GM21390 (cell line): ENCODE results near the gene SOD1.

Experiments used
- ATAC-seq: cut with Tn5 transposase; IDR thresholded peaks from one replicate; pipeline ENCODE4 v1.9.1; 2021; ENCODE audit not compliant: unreplicated experiment

SOD1 gene

DNA sequence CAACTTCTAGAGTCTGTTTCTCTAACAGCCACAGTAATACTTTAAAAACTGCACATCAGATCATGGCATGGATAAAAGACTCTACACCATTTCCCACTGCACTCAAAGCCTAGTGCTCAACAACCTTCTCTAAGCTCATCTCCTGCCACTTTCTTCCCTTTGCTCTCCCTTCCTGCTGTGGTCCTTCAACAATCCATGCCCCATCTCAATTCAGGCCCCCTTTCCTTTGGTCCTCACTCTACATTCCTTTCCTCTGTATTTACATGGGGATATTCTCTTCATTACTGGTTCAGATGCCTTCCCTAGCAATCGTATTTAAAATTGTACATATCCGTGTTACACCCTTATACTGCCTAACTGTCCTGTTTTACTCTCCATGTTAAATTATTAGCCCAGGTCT is 19.0 kb downstream of the SOD1 start:
- no peak for ATAC-seq

DNA sequence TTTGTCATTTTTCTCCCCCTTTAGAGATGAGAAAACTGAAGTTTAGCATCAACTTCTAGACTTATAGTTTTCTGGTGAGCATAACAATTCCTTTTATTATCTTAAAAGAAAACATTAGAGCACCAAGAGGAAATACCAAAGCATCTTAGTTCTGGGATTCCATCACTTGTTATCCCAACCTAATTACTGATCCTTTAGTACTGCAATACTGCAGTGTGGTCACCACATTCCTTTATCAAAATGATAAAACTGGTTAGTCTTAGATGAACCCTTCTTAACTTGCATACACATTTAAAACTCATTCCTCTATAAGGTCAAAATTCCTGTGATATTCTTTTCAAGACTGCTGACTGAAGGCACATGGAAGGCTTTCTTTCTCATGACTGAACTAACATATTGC is 23.1 kb downstream of the SOD1 start:
- ATAC-seq: no peak

DNA sequence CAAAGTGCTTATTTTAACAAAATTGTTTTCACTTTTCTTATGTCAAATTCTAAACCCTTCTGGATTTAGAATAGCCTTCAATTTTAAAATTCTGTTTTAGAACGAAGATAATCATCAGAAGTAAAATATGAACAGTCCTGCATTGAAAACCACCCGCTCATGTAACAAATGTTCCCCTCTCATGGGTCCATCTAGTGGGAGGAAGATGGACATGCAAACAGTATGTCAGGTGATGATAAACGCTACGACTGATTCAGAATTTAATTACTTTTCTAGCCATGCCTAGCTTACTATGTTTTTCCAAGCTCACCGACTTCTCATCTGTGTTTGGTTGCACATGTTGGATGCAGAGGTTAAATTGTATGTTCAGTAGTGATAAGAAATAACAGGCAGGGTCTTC is 23.5 kb downstream of the SOD1 start:
- no peak for ATAC-seq

DNA sequence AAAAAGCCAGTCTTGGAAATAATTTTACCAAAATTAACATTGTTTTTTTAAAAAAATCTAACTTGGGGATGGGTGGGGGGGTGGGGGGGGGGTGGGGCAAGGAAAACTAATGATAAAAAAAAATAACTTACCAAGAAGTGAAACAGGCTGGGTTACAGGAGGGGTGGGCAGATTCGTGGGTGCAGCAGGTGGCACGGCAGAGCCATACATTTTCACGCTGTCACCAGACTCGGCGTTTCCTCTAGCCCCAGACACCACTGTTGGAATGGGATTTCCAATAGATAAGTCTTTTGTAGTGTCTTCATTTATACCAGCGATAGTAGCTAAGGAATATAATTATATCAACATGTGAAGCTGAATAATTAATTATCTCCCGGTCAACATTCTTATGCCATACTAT is 25.4 kb downstream of the SOD1 start:
- ATAC-seq: no peak

DNA sequence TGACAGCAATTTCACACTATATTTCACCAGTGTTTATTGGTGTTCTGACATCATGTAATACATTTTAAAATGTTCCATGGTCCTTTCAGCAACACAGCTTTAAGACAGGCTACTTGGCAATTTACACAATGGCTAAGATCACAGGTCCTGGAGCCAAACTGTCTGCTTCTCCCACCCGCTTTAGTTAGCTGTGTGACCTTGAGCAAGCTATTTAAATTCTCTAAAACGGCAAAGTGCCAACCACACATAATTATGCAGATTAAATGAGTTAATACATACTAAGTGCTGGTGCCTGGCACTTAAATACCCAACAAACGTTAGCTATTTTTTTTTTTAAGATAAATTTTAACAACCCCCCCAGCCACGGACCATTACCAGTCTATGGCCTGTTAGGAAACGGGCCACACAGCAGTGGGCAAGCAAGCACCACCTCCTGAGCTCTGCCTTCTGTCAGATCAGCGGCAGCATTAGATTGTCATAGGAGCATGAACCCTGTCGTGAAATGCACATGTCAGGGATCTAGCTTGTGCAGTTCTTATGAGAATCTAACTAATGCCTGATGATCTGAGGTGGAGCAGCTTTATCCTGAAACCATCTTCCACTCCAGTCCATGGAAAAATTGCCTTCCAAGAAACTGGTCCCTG is 26.9 kb downstream of the SOD1 start:
- ATAC-seq: no peak

DNA sequence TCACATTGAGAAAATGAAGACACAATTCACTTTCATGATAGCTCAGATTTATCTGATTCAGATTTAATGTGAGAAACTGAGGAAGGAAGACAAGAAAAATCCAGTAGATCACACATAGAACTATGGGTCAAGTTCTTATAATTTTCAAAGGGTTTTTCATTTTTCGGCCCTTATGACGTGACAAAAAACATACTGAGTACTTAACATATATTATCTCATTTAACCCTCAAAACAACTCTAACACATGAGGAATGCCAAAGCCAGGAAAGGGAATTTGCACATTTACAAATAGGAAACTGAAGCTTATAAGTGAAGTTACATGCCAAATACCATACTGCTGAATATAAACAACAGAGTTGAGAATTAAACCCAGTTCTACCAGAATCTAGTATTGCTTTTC is 27.6 kb downstream of the SOD1 start:
- ATAC-seq: no peak

DNA sequence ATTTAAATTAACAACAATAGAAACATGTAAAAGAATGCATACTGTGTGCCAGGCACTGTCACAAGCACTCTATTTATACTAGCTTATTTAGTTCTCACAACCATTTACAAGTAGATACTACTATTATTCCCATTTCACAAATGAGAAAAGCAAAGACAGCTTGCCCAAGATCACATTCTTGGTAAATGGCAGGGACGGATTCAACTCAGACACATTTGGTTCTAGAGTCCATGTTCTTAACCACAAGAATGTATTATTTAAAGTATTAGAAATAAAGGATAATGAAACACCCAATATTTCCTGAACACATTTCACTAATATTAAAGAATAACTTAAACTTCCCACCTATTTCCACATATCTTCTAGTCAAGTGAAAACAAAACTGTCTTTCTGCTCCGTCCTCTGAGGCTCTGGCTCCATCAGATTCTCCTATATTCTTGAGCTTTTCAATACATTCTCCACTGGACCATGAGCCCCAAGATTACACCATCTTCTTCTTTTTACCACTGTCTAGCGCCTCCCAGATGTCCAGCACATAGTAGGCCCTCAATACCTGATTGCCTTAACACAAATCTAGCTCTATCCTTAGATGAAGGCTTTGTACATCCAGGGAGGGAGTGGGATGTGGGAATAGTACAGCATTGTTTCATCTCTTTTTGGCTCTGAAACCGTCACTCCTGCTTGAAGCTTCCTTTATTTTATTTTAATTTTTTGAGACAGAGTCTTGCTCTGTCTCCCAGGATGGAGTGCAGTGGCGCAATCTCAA is 29.3 kb downstream of the SOD1 start:
- ATAC-seq: no peak

DNA sequence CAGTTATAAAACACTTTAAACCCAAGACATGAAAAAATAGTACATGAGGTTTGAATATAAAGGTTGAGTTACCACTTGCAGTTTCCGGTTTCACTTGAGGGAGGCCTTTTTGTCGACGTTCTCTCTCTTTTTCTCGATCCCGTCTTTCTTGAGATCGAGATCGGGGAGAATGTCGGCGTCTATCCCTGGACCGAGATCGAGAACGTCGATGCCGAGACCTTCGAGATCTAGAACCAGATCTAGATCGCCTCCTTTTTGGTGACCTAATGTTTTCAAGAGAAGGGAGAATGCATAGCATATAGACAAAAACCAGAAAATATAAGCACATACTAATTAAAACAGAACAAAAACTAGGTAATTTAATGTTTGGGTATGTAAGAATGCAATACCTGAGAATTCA is 33.7 kb downstream of the SOD1 start:
- no peak for ATAC-seq

DNA sequence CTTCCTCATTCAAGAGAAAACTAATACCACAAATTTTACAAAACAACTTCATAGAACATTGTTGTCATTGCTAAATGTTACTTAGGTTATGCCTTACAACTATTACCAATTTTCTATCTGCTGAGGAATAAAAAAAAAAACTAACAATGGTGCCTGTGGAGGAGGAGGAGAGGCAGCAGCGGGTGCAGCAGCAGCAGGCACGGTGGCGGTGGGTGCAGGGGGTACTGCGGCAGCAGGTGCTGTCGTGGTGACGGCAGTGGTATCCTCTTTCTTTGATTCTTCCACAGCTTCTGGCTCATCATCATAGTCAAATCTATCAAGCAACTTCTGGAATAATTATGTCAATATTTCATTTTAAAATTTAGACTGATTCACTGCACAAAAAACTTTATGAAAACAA is 36.9 kb downstream of the SOD1 start:
- no peak for ATAC-seq

DNA sequence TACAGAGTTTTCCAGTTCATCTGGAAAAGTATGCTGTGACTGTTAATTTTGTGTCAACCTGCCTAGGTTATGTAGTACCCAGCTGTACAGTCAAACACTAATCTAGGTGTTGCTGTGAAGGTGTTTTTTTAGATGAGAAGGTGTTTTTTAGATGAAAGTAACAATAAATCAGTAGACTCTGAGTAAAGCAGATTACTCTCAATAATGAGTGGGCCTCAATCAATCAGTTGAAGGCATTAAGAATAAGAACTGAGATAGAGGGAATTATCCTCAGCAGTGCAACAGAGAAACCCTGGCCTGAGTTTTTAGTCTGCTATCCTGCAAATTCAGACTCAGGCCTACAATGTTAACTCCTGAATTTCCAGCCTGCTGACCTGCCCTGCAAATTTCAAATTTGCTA is 39.0 kb downstream of the SOD1 start:
- no peak for ATAC-seq

DNA sequence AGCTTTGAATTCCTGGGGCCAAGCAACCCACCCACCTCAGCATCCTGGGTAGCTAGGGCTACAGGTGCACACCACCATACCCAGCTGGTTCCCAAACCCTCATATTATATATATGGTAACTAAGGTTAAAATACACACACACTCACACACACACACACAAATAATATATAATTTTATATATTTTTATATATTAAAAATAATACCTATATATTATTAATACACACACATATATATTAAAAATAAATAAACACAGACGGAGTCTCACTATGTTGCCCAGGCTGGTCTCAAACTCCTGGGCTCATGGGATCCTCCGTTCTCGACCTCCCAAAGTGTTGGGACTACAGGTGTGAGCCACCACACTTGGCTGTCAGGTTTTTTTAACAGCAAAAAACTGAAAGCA is 40.5 kb downstream of the SOD1 start:
- no peak for ATAC-seq

DNA sequence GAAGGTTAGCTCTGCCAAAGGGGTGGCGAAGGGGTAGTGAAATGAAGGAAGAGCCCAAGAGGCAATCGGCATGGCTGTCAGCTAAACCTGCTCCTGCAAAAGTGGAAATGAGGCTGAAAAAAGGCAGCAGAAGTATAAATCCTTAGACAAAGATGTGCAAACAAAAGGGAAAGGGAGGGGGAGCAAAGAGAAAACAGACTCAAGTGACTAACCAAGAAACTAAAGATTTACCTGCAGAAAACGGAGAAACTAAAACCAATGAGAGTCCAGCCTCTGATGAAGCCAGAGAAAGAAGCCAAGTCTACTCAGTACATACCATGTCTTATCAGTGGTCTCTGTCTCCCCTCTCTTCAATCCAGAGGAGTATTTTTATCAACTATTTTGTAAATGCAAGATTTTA is 47.1 kb downstream of the SOD1 start:
- ATAC-seq: no peak

DNA sequence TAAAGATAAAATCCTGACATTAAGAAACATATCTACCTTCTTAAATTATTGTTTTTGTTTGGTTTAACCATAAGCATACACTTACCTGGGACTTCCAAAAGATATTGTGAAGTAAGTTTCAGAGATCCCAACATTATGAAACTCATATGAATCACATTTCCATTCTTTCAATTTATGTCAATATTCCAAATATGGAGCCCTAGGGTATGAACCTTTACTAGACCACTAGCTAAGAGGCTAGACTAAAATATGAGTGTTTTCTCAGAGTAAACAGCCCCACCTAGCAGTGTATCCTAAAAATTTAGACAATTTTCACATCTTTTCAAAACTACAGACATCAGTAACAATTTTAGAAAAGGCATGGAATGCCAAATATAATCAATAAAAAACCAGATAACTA is 48.0 kb downstream of the SOD1 start:
- no peak for ATAC-seq

DNA sequence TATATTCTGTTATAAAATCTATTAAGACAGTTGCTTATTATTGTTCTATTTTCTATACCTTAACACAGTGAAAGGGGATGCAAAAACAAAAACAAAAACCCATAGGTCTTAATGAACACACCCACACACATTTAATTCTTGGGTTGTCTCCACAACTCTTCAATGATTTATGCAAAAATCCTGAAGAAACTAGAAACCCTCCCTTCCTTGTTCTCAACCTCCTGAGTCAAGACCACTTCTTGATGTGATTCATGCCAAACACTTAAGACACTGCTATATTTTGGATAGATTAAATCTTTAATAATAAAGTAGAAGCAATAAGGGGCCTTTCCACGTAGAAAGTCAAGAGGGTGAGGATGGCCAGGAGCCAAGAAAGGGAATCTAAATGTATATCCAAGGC is 49.0 kb downstream of the SOD1 start:
- ATAC-seq: no peak

DNA sequence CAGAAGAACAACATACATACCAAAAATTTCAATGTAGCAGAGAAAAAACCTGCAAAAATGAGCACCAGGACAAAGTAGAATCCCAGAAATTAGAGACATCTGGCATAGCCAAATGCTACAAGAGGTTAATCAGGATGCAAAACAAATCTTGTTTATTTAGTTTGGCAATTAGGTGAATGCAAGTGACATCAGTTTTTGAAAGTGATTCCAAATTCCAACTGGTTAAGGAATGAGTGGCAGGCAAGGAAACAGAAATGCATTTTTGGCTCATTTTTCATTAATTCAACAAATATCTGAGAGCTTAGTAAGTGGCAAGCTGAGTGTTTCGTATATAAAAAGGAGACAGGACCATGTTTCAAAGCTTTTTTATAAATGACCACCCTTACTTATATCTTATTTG is 51.1 kb downstream of the SOD1 start:
- ATAC-seq: no peak

DNA sequence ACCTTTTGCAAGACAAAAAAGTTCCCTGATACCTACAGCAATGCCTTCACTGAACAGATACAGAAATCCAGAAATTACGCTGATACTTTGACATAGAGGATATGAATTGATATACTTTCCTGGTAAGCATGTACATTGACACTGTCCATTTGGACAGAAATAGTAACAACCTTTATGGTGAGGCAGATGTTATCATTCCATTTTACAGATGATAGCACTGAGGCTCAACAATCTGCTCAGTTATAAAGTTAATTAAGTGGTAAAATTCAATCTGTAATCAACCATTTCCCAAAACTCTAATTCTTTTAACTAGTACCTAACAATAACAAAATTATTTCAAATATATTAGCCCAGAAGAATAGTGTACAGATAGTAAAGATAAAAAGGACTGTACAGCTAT is 51.8 kb downstream of the SOD1 start:
- no peak for ATAC-seq

DNA sequence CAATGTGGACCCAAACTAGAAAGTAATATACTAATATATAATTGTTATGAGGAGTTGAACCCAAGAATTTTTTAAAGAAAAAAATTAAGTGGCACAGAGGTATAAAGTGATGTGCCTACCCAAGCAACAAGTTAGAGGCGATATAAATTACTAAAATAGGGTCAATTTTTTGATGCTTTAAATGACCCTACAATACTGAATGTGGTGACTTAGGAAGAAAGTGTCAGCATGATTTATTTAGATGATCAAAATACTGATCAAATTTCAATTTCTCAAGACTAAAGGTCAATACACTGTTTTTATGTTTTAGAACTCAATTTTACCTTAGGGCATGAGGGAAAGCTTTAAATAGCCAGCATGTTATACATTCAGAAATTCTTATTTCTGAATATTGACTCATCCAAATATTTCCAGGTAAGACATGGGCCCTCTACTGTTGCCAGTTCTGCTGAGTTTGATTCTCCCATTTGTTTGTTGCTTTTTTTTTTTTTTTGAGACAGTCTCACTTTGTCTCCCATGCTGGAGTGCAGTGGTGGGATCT is 52.3 kb downstream of the SOD1 start:
- ATAC-seq: no peak

DNA sequence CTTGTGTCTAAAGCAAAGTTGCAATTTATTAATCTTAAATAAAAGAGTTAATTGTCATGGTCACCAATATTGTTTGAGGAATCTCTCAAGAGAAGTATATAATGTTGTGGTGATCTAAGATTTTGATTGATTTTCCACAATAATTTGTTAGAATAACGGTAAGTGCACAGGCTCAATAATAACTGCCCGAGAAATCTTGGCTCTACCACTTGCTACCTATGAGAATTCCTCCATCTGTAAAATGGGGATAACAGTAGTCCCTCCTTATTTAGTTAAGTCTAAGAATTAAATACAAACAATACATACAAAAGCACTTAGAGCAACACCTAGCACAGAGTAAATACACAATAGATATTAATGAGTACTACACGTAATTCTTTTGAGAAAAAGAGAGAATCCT is 53.6 kb downstream of the SOD1 start:
- no peak for ATAC-seq

DNA sequence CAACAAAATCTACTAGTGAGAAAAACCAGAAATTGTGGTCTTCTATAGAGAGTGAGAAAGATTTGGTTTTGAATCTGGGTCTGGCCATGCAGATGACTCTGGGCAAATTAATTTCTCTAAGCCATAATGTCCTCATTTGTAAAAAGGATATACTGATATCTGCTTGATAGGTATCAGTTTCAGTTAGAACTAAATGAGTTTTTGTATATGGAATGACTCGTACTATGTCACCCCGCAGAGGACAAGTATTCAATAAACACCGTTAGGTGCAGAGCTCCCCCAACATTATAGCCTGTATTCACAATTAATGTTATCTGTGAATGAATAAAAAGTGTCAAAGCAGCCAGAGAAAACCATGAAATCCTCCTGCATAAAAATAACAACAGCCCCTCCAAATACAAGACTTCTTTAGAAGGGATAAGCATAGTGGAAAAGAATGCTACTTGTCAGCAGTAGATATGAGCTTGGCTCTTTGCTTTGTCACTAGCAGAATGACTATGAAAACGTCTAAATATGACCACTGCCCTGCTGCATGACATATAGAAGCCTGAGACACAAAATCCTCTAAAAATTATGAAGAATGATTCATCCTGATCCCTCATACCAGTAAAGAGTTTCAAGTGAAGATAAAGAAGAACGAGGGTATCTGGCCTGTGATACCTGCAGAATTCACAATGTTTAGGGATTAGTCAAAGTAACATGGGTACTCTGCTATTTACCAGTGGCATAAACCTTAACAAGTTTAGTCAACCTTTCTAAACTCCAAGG is 54.7 kb downstream of the SOD1 start:
- ATAC-seq: no peak

DNA sequence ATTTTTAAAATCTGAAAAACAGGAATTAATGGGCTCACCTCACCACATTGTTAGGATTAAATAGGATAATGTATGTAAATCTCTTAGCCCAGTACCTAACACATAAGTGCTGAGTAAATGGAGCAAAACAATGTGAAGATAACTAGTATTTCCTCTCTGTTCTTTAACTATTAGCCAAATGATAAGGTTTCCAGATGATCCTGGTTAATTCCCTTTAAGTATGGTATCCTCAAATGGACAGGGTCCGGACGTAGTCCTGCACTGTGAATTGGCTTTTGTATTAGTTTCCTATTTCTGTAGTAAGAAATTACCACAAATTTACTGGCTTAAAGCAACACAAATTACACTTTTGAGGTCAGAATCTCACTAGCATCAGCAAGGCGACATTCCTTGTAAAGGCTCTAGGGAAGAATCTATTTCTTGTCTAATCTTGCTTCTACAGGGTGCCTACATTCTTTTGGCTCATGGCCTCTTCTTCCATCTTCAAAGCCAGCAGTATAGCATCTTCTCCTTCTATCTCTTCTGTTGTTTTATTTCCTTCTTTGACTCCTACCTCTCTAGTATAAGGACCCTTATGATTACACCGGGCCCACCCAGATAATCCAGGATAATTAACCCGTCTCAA is 55.4 kb downstream of the SOD1 start:
- no peak for ATAC-seq

DNA sequence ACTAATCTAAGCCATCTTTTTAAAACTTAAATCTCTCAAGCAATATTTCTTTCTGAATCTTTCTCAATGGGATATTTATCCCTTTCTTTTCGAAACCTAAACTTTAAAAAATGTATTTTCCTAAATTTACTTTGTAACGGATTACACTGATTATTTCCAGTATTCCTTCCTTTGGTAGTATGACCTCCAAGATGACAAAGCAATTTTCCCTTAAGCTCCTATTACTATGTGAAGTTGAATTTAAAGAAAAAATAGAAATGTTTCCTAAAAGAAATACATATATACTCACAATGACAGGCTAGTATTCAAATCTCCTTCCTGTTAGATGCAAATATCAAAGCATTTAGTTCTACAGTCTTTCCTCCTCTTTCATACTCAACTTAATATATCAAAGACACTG is 56.6 kb downstream of the SOD1 start:
- no peak for ATAC-seq
